ENCODE measurements around the gene GRB7. TPM values are rescaled to one million over a fixed set of nuclear protein-coding genes. Genes with fewer than 3 reads are reported as not detected.
A peak's percentile ranks its signal among the peaks of the same experiment; 100 is the strongest.
"Not testable (repeated sequence)": the region's sequence is repeated elsewhere in the genome, so short reads cannot be mapped to it uniquely, and the experiment has no call there.

GRB7 gene
- polyA plus RNA-seq, 1 donor: 35.9 TPM

DNA sequence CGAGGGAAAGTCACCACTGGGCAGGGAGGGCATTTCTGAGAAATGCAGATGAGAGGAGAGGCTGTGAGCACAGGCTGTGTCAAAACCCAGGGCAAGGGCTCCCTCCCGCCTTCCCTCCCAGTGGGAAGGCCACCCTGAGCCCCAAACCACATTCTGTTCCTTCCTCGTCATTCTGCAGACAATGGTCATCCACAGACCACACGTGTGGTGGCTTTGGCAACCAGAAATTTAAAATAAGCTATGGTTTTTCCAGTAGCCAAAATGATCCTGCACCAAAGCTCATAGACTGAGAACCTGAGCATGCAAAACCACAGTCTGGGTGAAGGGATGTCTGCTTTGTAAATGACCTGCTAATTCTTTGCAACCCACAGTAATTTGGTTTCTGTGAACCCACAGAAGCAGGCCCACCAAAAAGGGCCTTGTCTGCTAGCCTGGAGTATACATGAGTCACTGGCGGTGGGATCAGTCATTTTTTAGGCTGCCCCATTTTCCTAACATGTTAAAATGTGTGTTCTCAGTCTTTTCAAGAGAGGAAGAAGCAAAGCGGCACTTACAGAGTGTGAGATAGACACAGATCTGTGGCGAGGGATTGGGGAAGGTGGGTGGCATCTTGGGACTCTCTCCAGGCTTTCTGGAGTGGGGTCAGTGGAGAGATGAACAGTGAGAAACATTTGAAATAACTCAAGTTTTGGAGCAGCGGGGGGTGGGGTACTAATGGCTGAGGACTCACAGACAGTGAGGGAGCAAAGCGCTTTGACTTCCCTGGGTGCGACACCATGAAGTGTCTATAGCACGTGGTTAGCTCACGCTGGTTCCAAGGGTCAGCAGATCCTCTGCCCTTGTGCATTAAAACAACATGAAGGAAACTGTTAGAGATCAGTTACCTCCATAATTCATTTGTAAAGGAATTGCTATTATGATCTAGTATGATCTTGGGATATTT is 20.5 kb downstream of the GRB7 start:
- Histone ChIP-seq H3K36me3 (ENCODE audit: control insufficient read depth, insufficient read depth, low read length) (no peaks in the 10 kb centered on the region), H3K27me3 (ENCODE audit: control insufficient read depth, insufficient read depth, low read length) (no peaks in the 10 kb centered on the region), H3K27ac (ENCODE audit: low read length) (no peak overlapping the region), H3K4me1 (ENCODE audit: control insufficient read depth, insufficient read depth, low read length) (peaks cover 7% of the 10 kb centered on the region), H3K9me3 (ENCODE audit: control insufficient read depth, low read depth, low read length) (no peaks in the 10 kb centered on the region), H3K4me3 (ENCODE audit: low read length) (no peak overlapping the region)
- no CpG with 5 or more reads among the region's 12 CpGs for WGBS (ENCODE audit: insufficient coverage, low lambda C conversion rate)
- DNase-seq: peak in 1 of 2 donors; percentile 44

DNA sequence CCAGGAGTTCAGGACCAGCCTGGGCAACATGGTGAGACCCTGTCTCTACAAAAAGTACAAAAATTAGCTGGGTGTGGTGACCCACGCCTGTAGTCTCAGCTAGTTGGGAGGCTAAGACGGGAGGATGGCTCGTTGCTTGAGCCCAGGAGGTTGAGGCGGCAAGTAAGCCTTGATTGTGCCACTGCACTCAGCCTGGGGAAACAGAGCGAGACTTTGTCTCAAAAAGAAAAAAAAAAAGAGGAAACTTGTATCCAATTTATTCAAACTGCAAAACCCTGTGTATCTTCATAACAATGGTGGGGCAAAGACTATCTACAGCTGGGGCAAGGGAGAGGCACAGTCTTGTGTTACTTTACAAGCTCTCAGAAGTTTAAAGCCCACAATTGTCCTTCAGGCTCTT is 21.5 kb downstream of the GRB7 start:
- Histone ChIP-seq H3K27ac (ENCODE audit: low read length) (no peak overlapping the region), H3K27me3 (ENCODE audit: control insufficient read depth, insufficient read depth, low read length) (no peaks in the 10 kb centered on the region), H3K4me3 (ENCODE audit: low read length) (no peak overlapping the region), H3K4me1 (ENCODE audit: control insufficient read depth, insufficient read depth, low read length) (peaks cover 7% of the 10 kb centered on the region), H3K36me3 (ENCODE audit: control insufficient read depth, insufficient read depth, low read length) (no peaks in the 10 kb centered on the region), H3K9me3 (ENCODE audit: control insufficient read depth, low read depth, low read length) (no peaks in the 10 kb centered on the region)
- WGBS (ENCODE audit: insufficient coverage, low lambda C conversion rate): no CpG with 5 or more reads among the region's 5 CpGs
- peak in 1 of 2 donors; percentile 38 for DNase-seq

DNA sequence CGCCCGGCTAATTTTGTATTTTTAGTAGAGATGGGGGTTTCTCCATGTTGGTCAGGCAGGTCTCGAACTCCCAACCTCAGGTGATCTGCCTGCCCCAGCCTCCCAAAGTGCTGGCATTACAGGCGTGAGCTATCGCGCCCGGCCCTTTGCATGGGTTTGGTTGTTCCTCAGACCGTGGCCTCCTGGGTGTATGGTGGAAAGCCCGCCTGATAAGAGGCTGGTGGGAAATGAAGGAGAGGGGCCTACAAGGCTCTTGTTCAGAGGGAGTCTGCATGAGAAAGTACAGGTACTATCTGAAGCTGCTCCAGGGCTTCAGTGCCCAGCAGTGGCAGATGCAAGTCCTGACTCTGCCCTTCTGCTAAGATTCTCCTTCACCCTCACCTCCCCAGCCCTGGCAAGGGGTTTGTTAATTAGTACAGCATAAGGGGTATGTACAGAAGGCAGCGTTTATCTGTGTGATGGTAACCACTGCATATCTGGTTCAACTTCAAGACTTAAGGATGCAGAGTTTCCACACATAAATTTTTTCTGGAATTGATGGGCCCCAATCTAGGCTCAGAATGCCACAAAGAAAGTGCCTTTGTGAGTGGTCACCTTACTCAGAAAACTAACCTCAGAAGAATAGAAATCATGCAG is 24.2 kb downstream of the GRB7 start:
- no peaks in the 10 kb centered on the region for H3K9me3 ChIP-seq (ENCODE audit: control insufficient read depth, low read depth, low read length)

DNA sequence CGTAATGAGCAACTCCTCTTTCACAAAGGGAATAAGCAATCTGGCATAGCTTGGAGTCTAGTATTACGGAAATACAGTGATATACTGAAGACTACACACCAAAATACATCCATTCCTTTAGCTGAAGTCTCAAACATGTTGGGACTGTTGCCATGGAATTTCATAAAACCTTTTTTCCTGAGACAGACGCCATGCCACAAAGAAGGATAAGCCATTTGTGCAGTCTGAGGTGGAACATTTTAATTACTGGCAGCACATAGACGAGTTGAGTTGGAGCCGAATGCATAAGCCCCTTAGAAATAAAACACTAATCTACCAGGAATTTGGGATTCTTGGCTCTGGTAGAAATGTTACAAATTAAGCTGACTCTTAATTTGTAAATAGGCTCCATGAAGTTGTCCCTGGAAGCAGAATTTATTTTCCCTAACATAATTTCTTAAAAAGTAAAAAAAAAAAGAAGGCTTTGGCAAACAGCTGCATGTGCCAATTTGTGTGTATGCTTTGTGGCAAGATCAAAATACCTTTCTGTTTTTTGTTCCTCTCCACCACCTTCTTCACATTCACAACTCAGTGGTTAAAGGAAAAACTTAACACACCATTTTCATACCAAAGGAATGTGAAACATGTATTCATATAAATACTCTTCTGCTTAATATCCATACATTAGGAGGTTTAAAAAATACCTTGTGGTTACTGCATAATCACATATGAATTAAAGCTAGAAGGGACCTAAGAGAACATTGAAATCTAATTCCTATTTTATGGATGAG is 25.5 kb downstream of the GRB7 start:
- Histone ChIP-seq H3K27me3 (ENCODE audit: control insufficient read depth, insufficient read depth, low read length) (peaks cover 2% of the 10 kb centered on the region), H3K9me3 (ENCODE audit: control insufficient read depth, low read depth, low read length) (no peaks in the 10 kb centered on the region), H3K36me3 (ENCODE audit: control insufficient read depth, insufficient read depth, low read length) (no peaks in the 10 kb centered on the region), H3K4me1 (ENCODE audit: control insufficient read depth, insufficient read depth, low read length) (no peaks in the 10 kb centered on the region), H3K4me3 (ENCODE audit: low read length) (no peak overlapping the region), H3K27ac (ENCODE audit: low read length) (no peak overlapping the region)
- WGBS (ENCODE audit: insufficient coverage, low lambda C conversion rate): no CpG with 5 or more reads among the region's 5 CpGs
- no peak for DNase-seq

More for the DNA sequence above, 24.2 kb downstream of the GRB7 start:
- no peak for DNase-seq
- Histone ChIP-seq H3K4me3 (ENCODE audit: low read length) (no peak overlapping the region), H3K36me3 (ENCODE audit: control insufficient read depth, insufficient read depth, low read length) (no peaks in the 10 kb centered on the region), H3K4me1 (ENCODE audit: control insufficient read depth, insufficient read depth, low read length) (no peaks in the 10 kb centered on the region), H3K27ac (ENCODE audit: low read length) (no peak overlapping the region), H3K27me3 (ENCODE audit: control insufficient read depth, insufficient read depth, low read length) (peaks cover 2% of the 10 kb centered on the region)
- no CpG with 5 or more reads among the region's 10 CpGs for WGBS (ENCODE audit: insufficient coverage, low lambda C conversion rate)

DNA sequence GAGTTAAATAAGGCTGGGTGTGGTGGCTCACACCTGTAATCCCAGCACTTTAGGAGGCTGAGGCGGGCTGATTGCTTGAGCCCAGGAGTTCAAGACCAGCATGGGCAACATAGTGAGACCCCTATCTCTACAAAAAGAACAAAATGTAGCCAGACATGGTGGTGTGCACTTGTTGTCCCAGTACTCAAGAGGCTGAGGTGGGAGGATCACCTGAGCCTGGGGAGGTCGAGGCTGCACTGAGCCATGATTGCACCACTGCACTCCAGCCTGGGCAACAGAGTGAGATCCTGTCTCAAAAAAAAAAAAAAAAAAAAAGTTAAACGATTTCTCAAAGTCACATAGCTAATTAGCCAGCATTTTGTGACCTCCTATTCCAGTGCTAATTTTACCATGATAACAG is 26.4 kb downstream of the GRB7 start:
- not testable (repeated sequence) for DNase-seq; H3K27ac ChIP-seq (ENCODE audit: low read length); H3K36me3 ChIP-seq (ENCODE audit: control insufficient read depth, insufficient read depth, low read length); H3K4me1 ChIP-seq (ENCODE audit: control insufficient read depth, insufficient read depth, low read length); H3K9me3 ChIP-seq (ENCODE audit: control insufficient read depth, low read depth, low read length); H3K4me3 ChIP-seq (ENCODE audit: low read length); H3K27me3 ChIP-seq (ENCODE audit: control insufficient read depth, insufficient read depth, low read length)
- no CpG with 5 or more reads among the region's 3 CpGs for WGBS (ENCODE audit: insufficient coverage, low lambda C conversion rate)

DNA sequence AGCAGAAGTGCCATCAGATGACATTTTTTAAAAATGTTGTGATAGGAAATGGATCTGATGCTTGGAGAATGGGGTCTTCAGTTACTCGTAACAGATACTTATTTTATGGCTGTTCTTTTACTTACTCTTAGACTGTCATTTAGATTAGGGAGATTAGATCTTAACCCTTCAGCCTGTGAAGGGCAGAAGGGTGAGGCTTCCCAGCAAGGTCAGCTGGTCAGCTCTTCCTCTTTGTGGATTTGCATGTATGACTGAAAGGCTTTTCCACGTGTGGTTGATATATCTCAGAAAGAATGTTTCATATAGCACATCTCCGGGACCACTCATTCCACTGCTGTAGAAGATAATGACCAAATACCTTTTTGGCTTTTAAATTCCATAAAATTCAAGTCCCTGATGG is 27.4 kb downstream of the GRB7 start:
- Histone ChIP-seq H3K4me3 (ENCODE audit: low read length) (no peak overlapping the region), H3K4me1 (ENCODE audit: control insufficient read depth, insufficient read depth, low read length) (no peaks in the 10 kb centered on the region), H3K27me3 (ENCODE audit: control insufficient read depth, insufficient read depth, low read length) (peaks cover 2% of the 10 kb centered on the region), H3K9me3 (ENCODE audit: control insufficient read depth, low read depth, low read length) (no peaks in the 10 kb centered on the region), H3K27ac (ENCODE audit: low read length) (no peak overlapping the region), H3K36me3 (ENCODE audit: control insufficient read depth, insufficient read depth, low read length) (no peaks in the 10 kb centered on the region)
- no peak for DNase-seq
- WGBS (ENCODE audit: insufficient coverage, low lambda C conversion rate): 29% methylated on average over 1 of the region's 3 CpGs

DNA sequence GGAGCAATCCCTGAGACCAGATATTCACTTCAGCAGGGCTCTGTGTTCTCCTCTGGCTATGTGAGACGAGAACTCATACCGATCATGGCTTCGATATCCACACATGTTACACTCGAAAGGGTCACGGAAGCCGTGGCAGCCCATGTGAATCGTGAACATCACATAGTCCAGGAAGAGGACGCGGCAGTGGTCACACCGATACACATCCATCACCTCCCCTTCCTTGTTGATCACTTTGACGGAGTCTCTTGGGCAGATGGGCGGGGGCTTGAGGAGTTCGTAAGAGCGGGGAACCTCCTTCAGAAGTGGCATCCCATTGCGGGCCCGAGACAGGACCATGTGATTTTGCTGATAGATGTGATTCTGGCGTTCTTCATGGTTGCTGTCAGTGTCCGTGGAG is 28.0 kb downstream of the GRB7 start:
- Histone ChIP-seq H3K4me3 (ENCODE audit: low read length) (no peak overlapping the region), H3K4me1 (ENCODE audit: control insufficient read depth, insufficient read depth, low read length) (no peaks in the 10 kb centered on the region), H3K36me3 (ENCODE audit: control insufficient read depth, insufficient read depth, low read length) (no peaks in the 10 kb centered on the region), H3K27ac (ENCODE audit: low read length) (no peak overlapping the region), H3K27me3 (ENCODE audit: control insufficient read depth, insufficient read depth, low read length) (peaks cover 2% of the 10 kb centered on the region), H3K9me3 (ENCODE audit: control insufficient read depth, low read depth, low read length) (no peaks in the 10 kb centered on the region)
- no peak for DNase-seq
- no CpG with 5 or more reads among the region's 18 CpGs for WGBS (ENCODE audit: insufficient coverage, low lambda C conversion rate)

DNA sequence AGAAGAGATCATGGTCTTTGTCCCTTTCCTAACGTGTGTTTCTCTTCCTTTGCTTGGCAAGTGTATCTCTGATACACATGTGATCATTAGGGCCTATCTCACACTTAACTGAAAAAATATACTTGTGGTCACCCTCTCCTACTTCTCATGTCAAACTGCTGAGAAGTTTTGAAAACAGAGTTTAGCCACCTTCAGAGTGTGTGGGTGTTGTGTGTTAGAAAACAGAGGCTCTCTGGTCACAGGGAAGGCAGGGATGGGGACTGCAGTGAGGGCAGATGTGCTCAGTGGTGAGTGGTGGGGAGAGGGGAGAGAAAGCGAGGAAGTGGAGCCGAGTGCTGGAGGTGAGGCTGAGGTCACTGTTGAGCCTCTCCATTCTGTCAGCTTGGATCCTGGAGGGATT is 29.4 kb downstream of the GRB7 start:
- Histone ChIP-seq H3K36me3 (ENCODE audit: control insufficient read depth, insufficient read depth, low read length) (no peaks in the 10 kb centered on the region), H3K27me3 (ENCODE audit: control insufficient read depth, insufficient read depth, low read length) (peaks cover 2% of the 10 kb centered on the region), H3K4me3 (ENCODE audit: low read length) (no peak overlapping the region), H3K27ac (ENCODE audit: low read length) (no peak overlapping the region), H3K9me3 (ENCODE audit: control insufficient read depth, low read depth, low read length) (no peaks in the 10 kb centered on the region), H3K4me1 (ENCODE audit: control insufficient read depth, insufficient read depth, low read length) (no peaks in the 10 kb centered on the region)
- DNase-seq: no peak
- no CpG with 5 or more reads among the region's 3 CpGs for WGBS (ENCODE audit: insufficient coverage, low lambda C conversion rate)

DNA sequence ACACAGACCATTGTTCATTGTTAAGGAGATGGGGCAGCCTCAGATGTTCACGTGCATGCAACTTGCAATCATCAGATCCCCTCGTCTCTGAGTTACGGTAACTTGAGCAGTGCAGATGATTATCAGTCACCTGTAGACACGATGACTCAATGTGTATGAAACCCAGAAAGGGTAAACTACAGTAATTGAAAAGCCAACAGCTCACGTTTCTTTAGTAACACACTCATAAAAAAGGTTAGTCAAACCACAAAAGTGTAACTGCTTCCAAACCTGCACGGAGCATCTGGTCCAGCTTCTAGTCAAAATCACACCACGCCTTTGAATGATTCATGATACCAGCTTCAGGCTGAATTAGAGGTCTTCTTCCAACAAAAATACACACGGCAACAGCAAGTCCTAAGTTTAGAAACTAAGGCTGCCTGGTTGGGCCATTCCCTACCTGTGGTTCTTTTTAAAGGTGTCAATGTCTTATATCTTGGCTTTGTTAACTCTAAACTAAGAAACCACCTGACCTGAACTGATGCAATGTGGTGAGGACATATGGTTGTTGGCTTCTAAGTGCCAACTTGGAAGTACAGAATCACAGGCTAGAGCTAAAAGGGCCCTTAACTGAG is 32.3 kb downstream of the GRB7 start:
- Histone ChIP-seq H3K4me1 (ENCODE audit: control insufficient read depth, insufficient read depth, low read length) (no peaks in the 10 kb centered on the region), H3K36me3 (ENCODE audit: control insufficient read depth, insufficient read depth, low read length) (no peaks in the 10 kb centered on the region), H3K4me3 (ENCODE audit: low read length) (no peak overlapping the region), H3K27me3 (ENCODE audit: control insufficient read depth, insufficient read depth, low read length) (peaks cover 6% of the 10 kb centered on the region), H3K9me3 (ENCODE audit: control insufficient read depth, low read depth, low read length) (no peaks in the 10 kb centered on the region), H3K27ac (ENCODE audit: low read length) (no peak overlapping the region)
- DNase-seq: peak in 1 of 2 donors; percentile 21
- WGBS (ENCODE audit: insufficient coverage, low lambda C conversion rate): no CpG with 5 or more reads among the region's 8 CpGs

DNA sequence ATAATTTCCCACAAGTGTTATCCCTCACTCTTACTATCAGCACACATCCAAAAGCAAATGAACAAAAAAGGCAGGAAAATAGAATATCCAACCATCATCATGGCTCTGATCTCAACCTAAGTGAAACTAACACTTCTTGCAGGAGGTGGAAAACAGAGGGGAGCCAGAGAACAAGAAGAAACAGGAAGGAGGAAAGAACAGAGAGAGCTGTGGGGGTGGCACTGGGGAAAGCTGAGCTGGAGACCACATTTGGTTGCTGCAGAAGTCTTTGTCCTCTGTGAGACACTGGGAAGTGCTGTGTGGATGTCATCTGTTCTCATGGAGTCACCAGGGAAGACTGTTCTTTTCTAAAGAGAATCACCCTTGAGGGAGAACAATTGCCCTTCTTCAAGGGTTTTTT is 34.7 kb downstream of the GRB7 start:
- Histone ChIP-seq H3K36me3 (ENCODE audit: control insufficient read depth, insufficient read depth, low read length) (no peaks in the 10 kb centered on the region), H3K27ac (ENCODE audit: low read length) (no peak overlapping the region), H3K4me1 (ENCODE audit: control insufficient read depth, insufficient read depth, low read length) (no peaks in the 10 kb centered on the region), H3K9me3 (ENCODE audit: control insufficient read depth, low read depth, low read length) (no peaks in the 10 kb centered on the region), H3K27me3 (ENCODE audit: control insufficient read depth, insufficient read depth, low read length) (peaks cover 8% of the 10 kb centered on the region), H3K4me3 (ENCODE audit: low read length) (no peak overlapping the region)
- no peak for DNase-seq
